ENCODE measurements around the gene GRK5. TPM values are rescaled to one million over a fixed set of nuclear protein-coding genes. Genes with fewer than 3 reads are reported as not detected.
A peak's percentile ranks its signal among the peaks of the same experiment; 100 is the strongest.

The GRK5 gene
- total RNA-seq, 6 experiments from 2014 or later = 5.9 to 11.5 (median 7.9) TPM

DNA sequence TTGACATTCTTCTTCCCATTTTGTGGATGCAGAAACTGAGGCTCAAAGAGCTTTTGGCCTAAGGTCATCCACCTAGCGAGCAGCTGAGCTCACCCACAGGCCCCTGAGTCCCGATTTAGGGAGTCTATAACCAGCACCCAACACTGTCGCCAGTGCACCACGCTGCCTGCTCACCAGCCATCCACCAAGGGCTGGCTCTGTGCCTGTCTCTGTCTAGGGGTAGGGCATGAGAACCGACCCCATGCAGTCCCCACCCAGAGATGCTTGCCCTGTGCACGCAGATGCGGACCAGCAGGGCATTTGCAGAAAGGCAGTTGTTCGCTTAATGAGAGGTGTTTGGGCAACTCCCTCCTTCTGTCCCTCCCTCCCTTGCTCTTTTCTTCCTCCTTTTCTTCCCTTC lies 97.2 kb downstream of the GRK5 start:
- no peaks in the 10 kb centered on the region for H3K27me3 ChIP-seq
- no peak for TF ChIP-seq POLR2A (IDR thresholded peaks at IDR 0.05)
- TF ChIP-seq, protein P1, sequence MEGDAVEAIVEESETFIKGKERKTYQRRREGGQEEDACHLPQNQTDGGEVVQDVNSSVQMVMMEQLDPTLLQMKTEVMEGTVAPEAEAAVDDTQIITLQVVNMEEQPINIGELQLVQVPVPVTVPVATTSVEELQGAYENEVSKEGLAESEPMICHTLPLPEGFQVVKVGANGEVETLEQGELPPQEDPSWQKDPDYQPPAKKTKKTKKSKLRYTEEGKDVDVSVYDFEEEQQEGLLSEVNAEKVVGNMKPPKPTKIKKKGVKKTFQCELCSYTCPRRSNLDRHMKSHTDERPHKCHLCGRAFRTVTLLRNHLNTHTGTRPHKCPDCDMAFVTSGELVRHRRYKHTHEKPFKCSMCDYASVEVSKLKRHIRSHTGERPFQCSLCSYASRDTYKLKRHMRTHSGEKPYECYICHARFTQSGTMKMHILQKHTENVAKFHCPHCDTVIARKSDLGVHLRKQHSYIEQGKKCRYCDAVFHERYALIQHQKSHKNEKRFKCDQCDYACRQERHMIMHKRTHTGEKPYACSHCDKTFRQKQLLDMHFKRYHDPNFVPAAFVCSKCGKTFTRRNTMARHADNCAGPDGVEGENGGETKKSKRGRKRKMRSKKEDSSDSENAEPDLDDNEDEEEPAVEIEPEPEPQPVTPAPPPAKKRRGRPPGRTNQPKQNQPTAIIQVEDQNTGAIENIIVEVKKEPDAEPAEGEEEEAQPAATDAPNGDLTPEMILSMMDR (IDR thresholded peaks at IDR 0.05) = no peak
- no peaks in the 10 kb centered on the region for H3K36me3 ChIP-seq
- 83% methylated on average over 4 of the region's 8 CpGs for WGBS (ENCODE audit: insufficient coverage, low coverage, low lambda C conversion rate, missing lambda C conversion rate)
- peak in 1 of 3 donors; percentile 37 for DNase-seq
- no peak overlapping the region for H3K4me3 ChIP-seq
- no peaks in the 10 kb centered on the region for H3K9me3 ChIP-seq
- peaks cover 0 to 10% (median 0%) of the 10 kb centered on the region in 4 donors for H3K4me1 ChIP-seq
- intact Hi-C loops (cut with DNase I) = no loop called here
- H3K27ac ChIP-seq = no peak overlapping the region
- ATAC-seq = no peak

DNA sequence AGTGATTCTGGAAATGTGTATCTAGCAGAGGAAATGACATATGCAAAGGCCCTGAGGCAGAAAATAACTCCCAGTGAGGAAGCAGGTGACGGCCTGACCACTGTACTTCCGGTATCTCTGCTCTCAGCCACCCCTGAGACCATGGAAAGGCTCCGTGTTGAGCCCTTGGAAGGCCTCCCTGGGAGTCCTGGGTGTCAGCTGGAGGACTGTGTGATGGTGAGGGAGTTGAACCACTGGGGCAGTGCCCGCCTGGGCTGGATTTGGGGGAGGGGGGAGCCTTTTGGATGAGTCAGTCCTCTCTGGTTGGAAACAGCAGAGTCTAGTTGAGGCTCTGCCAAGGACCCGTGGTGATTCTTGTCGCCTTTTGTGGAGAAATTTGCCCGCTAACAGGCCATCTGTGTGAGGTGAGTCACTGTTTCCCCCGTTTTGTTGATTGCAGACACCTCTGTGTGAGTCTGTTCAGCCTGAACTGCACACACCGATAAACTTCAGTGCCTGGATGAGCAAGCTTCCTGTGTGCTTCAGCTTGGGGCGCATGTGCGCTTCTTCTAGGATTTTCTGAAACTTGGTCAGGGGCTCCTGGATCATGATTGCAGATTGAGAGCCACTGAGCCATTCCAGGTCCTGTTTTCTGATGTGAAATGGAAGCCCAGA lies 98.6 kb downstream of the GRK5 start:
- 0% methylated on average over 3 of the region's 11 CpGs for WGBS (ENCODE audit: insufficient coverage, low coverage, low lambda C conversion rate, missing lambda C conversion rate)
- no peaks in the 10 kb centered on the region for H3K9me3 ChIP-seq
- DNase-seq = peak in 1 of 3 donors; percentile 38
- TF ChIP-seq POLR2A (IDR thresholded peaks at IDR 0.05) = no peak
- TF ChIP-seq, protein P1 (IDR thresholded peaks at IDR 0.05) = no peak
- no peak overlapping the region for H3K4me3 ChIP-seq
- no peaks in the 10 kb centered on the region for H3K27me3 ChIP-seq
- H3K27ac ChIP-seq = no peak overlapping the region
- no peaks in the 10 kb centered on the region for H3K36me3 ChIP-seq
- peaks cover 0 to 10% (median 0%) of the 10 kb centered on the region in 4 donors for H3K4me1 ChIP-seq
- intact Hi-C loops (cut with DNase I) = no loop called here
- ATAC-seq = peak; percentile 37 to 75 (median 53)

DNA sequence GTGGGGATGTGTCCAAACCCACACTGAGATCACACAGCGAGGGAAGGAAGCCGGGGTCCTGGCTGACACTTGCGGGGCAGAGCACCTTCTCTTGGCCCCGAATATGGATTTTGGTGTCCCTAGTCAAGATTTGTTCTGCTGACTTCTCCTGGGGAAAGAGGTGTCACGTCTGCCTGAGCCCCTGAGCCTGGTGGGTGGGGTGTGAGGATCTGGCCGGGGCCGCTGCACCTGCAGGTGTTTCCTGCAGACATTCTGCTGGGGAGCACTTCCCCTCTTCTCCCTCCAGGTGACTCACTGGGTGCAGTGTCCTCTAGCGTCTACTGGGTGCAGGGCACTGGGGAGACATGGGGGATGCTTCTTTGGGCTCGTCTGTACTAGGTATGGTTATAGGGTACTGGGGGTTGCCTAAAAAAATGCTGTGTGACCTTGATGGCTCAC lies 99.2 kb downstream of the GRK5 start:
- intact Hi-C loops (cut with DNase I) = no loop called here
- H3K4me3 ChIP-seq = no peak overlapping the region

DNA sequence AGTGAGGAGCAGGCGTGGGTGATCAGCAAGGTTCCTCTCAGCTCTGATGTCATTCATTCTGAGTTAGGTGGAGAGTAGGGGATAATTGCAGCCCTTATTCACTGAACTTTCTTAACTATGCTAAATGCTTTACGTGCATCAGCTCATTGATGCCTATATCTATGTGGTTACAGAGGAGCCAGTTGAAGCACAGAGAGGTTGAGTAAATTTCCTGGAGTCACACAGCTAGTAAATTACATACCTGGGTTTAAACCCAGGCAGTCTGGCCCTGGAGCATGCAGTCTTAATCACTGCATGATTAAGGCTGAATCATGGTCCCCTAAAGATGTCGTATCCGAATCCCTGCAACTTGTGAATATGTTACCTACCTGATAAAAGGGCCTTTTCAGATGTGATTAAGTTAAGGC lies 99.6 kb downstream of the GRK5 start:
- H3K4me3 ChIP-seq = no peak overlapping the region

More for the DNA sequence above, 99.2 kb downstream of the GRK5 start:
- 48% methylated on average over 2 of the region's 9 CpGs for WGBS (ENCODE audit: insufficient coverage, low coverage, low lambda C conversion rate, missing lambda C conversion rate)
- TF ChIP-seq, protein P1 (IDR thresholded peaks at IDR 0.05) = no peak
- no peak for TF ChIP-seq POLR2A (IDR thresholded peaks at IDR 0.05)
- H3K27ac ChIP-seq = no peak overlapping the region
- no peaks in the 10 kb centered on the region for H3K9me3 ChIP-seq
- H3K36me3 ChIP-seq = no peaks in the 10 kb centered on the region
- H3K27me3 ChIP-seq = no peaks in the 10 kb centered on the region
- DNase-seq (no peak), ATAC-seq (peak; percentile 7 to 42 (median 20))
- H3K4me1 ChIP-seq = peaks cover 0 to 10% (median 0%) of the 10 kb centered on the region in 4 donors

More for the DNA sequence above, 99.6 kb downstream of the GRK5 start:
- intact Hi-C loops (cut with DNase I) = no loop called here
- DNase-seq (no peak), ATAC-seq (no peak)
- Histone ChIP-seq H3K9me3 (no peaks in the 10 kb centered on the region), H3K27me3 (no peaks in the 10 kb centered on the region), H3K27ac (no peak overlapping the region), H3K4me1 (peaks cover 0 to 10% (median 0%) of the 10 kb centered on the region in 4 donors), H3K36me3 (no peaks in the 10 kb centered on the region)
- no peak for TF ChIP-seq POLR2A (IDR thresholded peaks at IDR 0.05)
- TF ChIP-seq, protein P1 (IDR thresholded peaks at IDR 0.05) = no peak
- 73% methylated on average over 3 of the region's 4 CpGs for WGBS (ENCODE audit: insufficient coverage, low coverage, low lambda C conversion rate, missing lambda C conversion rate)

Data from right lobe of liver (tissue), 6 donors.